SK-N-SH treated with all-trans-retinoic acid at 6 μM for 48 hours (cell line): ENCODE results near the gene PSEN2.

Experiments used
- ATAC-seq: fragments of 200-7000 bp; cut with Tn5 transposase; 3 replicates; pipeline ENCODE4 v1.9.1; 2020; ENCODE audit warnings: mild to moderate bottlenecking, moderate library complexity
- ARNTL ChIP-seq: fragments of 450-650 bp; formaldehyde crosslinking; IDR thresholded peaks from 2 replicates; pipeline ENCODE4 v1.5.0; 2020; ENCODE audit warnings: low read depth, mild to moderate bottlenecking, moderate library complexity, borderline replicate concordance
- BACH2 ChIP-seq: fragments of 250-450 bp; sonication (Bioruptor Pico); IDR thresholded peaks from 2 replicates; pipeline ENCODE4 v1.9.0; 2021; ENCODE audit warnings: mild to moderate bottlenecking, borderline replicate concordance
- CSDC2 ChIP-seq: fragments of 250-450 bp; sonication (Bioruptor Pico); IDR thresholded peaks from 2 replicates; pipeline ENCODE4 v1.5.0; 2020; ENCODE audit warnings: mild to moderate bottlenecking, moderate library complexity
- ESRRG ChIP-seq: fragments of 250-450 bp; sonication (Bioruptor Pico); IDR thresholded peaks from 2 replicates; pipeline ENCODE4 v1.6.1; 2021; ENCODE audit warnings: mild to moderate bottlenecking
- GLIS3 ChIP-seq: fragments of 250-450 bp; sonication (Bioruptor Pico); IDR thresholded peaks from 2 replicates; pipeline ENCODE4 v1.5.0; 2020; ENCODE audit warnings: mild to moderate bottlenecking, moderate library complexity
- ISL1 ChIP-seq: fragments of 250-450 bp; sonication (Bioruptor Pico); IDR thresholded peaks from 2 replicates; pipeline ENCODE4 v2.1.2; 2022; ENCODE audit warnings: mild to moderate bottlenecking, moderate library complexity
- OSR1 ChIP-seq: fragments of 250-450 bp; sonication (Bioruptor Pico); IDR thresholded peaks from 2 replicates; pipeline ENCODE4 v1.8.0; 2022; ENCODE audit warnings: moderate library complexity, mild to moderate bottlenecking, inconsistent platforms
- RARB ChIP-seq: fragments of 250-450 bp; sonication (Bioruptor Pico); IDR thresholded peaks from 2 replicates; pipeline ENCODE4 v1.8.0; 2021; ENCODE audit warnings: mild to moderate bottlenecking, moderate library complexity
- TCF4 ChIP-seq: fragments of 250-450 bp; sonication (Bioruptor Pico); IDR thresholded peaks from 2 replicates; pipeline ENCODE4 v1.8.0; 2021; ENCODE audit warnings: mild to moderate bottlenecking, moderate library complexity, borderline replicate concordance
- TOX ChIP-seq: fragments of 250-450 bp; sonication (Bioruptor Pico); IDR thresholded peaks from 2 replicates; pipeline ENCODE4 v1.8.0; 2021; ENCODE audit warnings: mild to moderate bottlenecking, moderate library complexity, borderline replicate concordance
- ZC3H10 ChIP-seq: fragments of 250-450 bp; sonication (Bioruptor Pico); IDR thresholded peaks from 2 replicates; pipeline ENCODE4 v1.5.1; 2021; ENCODE audit warnings: mild to moderate bottlenecking, moderate library complexity
- ZFP3 ChIP-seq: fragments of 250-450 bp; sonication (Bioruptor Pico); IDR thresholded peaks from 2 replicates; pipeline ENCODE4 v1.5.0; 2020; ENCODE audit warnings: mild to moderate bottlenecking, moderate library complexity
- ZFP30 ChIP-seq: fragments of 450-650 bp; formaldehyde crosslinking; IDR thresholded peaks from 2 replicates; pipeline ENCODE4 v1.5.0; 2022; ENCODE audit warnings: mild to moderate bottlenecking, moderate library complexity
- ZNF565 ChIP-seq: fragments of 450-650 bp; formaldehyde crosslinking; conservative IDR thresholded peaks from 2 replicates; pipeline ENCODE4 v1.5.0; 2020; ENCODE audit warnings: low read depth, mild to moderate bottlenecking, moderate library complexity
- ZNF70 ChIP-seq: fragments of 450-650 bp; formaldehyde crosslinking; IDR thresholded peaks from 2 replicates; pipeline ENCODE4 v1.5.0; 2020; ENCODE audit warnings: mild to moderate bottlenecking, moderate library complexity
- ZNF8 ChIP-seq: fragments of 450-650 bp; formaldehyde crosslinking; IDR thresholded peaks from 2 replicates; pipeline ENCODE4 v1.5.0; 2020; ENCODE audit warnings: mild to moderate bottlenecking, moderate library complexity
- TF ChIP-seq, protein P1 (sequence below): fragments of 250-450 bp; sonication (Bioruptor Pico); IDR thresholded peaks from 2 replicates; pipeline ENCODE4 v1.5.1; 2021; ENCODE audit warnings: mild to moderate bottlenecking, moderate library complexity
- TF ChIP-seq, protein P2 (sequence below): fragments of 250-450 bp; sonication (Bioruptor Pico); IDR thresholded peaks from 2 replicates; pipeline ENCODE4 v1.5.1; 2020; ENCODE audit warnings: low read depth, mild to moderate bottlenecking, moderate library complexity
- TF ChIP-seq, protein P3 (sequence below): fragments of 250-450 bp; sonication (Bioruptor Pico); IDR thresholded peaks from 2 replicates; pipeline ENCODE4 v1.8.0; 2021; ENCODE audit warnings: low read depth, mild to moderate bottlenecking, moderate library complexity, borderline replicate concordance
- TF ChIP-seq, protein P4 (sequence below): fragments of 250-450 bp; sonication (Bioruptor Pico); IDR thresholded peaks from 2 replicates; pipeline ENCODE4 v1.8.0; 2020; ENCODE audit warnings: mild to moderate bottlenecking, moderate library complexity, borderline replicate concordance
- TF ChIP-seq, protein P5 (sequence below): fragments of 250-450 bp; sonication (Bioruptor Pico); IDR thresholded peaks from 2 replicates; pipeline ENCODE4 v1.5.0; 2020; ENCODE audit warnings: mild to moderate bottlenecking, moderate library complexity

PSEN2 gene

DNA sequence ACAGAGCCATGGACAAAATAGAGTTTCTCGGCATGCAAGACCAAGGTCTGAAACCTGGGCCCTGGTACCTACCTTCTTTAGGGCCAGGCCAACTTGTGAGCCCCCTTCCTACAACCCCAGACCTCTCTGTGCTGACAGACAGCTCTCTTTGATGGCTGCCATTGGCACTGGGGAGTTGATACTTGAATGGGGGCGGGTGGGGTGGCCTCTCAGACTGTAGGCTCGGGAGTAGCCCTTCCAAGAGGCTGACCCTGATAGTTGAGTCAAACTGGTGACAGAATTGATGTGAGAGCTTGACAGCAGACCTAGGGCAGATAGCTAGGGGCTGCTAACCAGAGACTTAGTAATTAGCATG lies 44.7 kb upstream of the PSEN2 start:
- no peak for ATAC-seq

DNA sequence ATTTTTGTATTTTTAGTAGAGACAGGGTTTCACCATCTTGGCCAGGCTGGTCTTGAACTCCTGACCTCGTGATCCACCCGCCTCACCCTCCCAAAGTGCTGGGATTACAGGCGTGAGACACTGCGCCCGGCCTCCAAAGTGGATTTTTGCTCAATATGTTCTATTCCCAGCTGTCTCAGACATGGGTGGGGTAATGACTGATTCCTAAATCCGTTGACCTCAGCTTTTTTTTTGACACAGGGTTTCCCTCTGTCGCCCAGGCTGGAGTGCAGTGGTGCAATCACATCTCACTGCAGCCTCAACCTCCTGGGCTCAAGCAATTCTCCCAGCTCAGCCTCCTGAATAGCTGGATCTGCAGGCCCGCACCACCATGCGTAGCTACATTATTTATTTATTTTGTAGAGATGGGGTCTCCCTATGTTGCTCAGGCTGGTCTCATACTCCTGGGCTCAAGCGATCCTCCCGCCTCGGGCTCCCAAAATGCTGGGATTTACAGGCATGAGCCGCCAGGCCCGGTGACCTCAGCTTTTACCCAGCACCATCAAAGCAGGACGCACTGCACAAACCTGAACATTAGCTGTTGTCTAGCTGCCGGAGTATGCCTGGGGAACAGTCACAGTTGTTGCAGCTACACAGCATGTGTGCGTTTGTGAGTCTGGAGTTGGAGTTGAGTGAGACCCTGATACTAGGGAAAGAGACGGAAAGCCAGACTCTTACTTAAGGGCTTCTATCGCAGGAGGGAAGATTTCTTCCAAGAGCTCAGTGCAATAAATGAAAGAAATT lies 43.7 kb upstream of the PSEN2 start:
- ATAC-seq: no peak
- no peak for TF ChIP-seq RARB (CRISPR knock-in tag)
- TF ChIP-seq TCF4 (CRISPR knock-in tag): no peak
- TF ChIP-seq TOX (CRISPR knock-in tag): no peak
- no peak for TF ChIP-seq CSDC2
- TF ChIP-seq ZNF565: no peak
- TF ChIP-seq, protein P1, sequence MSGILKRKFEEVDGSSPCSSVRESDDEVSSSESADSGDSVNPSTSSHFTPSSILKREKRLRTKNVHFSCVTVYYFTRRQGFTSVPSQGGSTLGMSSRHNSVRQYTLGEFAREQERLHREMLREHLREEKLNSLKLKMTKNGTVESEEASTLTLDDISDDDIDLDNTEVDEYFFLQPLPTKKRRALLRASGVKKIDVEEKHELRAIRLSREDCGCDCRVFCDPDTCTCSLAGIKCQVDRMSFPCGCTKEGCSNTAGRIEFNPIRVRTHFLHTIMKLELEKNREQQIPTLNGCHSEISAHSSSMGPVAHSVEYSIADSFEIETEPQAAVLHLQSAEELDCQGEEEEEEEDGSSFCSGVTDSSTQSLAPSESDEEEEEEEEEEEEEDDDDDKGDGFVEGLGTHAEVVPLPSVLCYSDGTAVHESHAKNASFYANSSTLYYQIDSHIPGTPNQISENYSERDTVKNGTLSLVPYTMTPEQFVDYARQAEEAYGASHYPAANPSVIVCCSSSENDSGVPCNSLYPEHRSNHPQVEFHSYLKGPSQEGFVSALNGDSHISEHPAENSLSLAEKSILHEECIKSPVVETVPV (CRISPR knock-in tag): no peak
- no peak for TF ChIP-seq ZFP3 (CRISPR knock-in tag)
- TF ChIP-seq, protein P2, sequence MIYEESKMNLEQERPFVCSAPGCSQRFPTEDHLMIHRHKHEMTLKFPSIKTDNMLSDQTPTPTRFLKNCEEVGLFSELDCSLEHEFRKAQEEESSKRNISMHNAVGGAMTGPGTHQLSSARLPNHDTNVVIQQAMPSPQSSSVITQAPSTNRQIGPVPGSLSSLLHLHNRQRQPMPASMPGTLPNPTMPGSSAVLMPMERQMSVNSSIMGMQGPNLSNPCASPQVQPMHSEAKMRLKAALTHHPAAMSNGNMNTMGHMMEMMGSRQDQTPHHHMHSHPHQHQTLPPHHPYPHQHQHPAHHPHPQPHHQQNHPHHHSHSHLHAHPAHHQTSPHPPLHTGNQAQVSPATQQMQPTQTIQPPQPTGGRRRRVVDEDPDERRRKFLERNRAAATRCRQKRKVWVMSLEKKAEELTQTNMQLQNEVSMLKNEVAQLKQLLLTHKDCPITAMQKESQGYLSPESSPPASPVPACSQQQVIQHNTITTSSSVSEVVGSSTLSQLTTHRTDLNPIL (CRISPR knock-in tag): no peak
- TF ChIP-seq ZNF70: no peak
- TF ChIP-seq ZC3H10 (CRISPR knock-in tag): no peak
- no peak for TF ChIP-seq ZNF8 (CRISPR knock-in tag)
- TF ChIP-seq, all 23 proteins: peak for 0

More for the DNA sequence above, 44.7 kb upstream of the PSEN2 start:
- no peak for TF ChIP-seq ARNTL (CRISPR knock-in tag)
- TF ChIP-seq ESRRG (CRISPR knock-in tag): no peak
- TF ChIP-seq ISL1: no peak
- TF ChIP-seq, protein P2 (CRISPR knock-in tag): no peak
- TF ChIP-seq, protein P3, sequence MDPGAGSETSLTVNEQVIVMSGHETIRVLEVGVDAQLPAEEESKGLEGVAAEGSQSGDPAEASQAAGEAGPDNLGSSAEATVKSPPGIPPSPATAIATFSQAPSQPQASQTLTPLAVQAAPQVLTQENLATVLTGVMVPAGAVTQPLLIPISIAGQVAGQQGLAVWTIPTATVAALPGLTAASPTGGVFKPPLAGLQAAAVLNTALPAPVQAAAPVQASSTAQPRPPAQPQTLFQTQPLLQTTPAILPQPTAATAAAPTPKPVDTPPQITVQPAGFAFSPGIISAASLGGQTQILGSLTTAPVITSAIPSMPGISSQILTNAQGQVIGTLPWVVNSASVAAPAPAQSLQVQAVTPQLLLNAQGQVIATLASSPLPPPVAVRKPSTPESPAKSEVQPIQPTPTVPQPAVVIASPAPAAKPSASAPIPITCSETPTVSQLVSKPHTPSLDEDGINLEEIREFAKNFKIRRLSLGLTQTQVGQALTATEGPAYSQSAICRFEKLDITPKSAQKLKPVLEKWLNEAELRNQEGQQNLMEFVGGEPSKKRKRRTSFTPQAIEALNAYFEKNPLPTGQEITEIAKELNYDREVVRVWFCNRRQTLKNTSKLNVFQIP (CRISPR knock-in tag): no peak
- TF ChIP-seq, protein P1 (CRISPR knock-in tag): no peak
- no peak for TF ChIP-seq TCF4 (CRISPR knock-in tag)
- TF ChIP-seq, protein P4, sequence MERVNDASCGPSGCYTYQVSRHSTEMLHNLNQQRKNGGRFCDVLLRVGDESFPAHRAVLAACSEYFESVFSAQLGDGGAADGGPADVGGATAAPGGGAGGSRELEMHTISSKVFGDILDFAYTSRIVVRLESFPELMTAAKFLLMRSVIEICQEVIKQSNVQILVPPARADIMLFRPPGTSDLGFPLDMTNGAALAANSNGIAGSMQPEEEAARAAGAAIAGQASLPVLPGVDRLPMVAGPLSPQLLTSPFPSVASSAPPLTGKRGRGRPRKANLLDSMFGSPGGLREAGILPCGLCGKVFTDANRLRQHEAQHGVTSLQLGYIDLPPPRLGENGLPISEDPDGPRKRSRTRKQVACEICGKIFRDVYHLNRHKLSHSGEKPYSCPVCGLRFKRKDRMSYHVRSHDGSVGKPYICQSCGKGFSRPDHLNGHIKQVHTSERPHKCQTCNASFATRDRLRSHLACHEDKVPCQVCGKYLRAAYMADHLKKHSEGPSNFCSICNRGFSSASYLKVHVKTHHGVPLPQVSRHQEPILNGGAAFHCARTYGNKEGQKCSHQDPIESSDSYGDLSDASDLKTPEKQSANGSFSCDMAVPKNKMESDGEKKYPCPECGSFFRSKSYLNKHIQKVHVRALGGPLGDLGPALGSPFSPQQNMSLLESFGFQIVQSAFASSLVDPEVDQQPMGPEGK (CRISPR knock-in tag): no peak
- no peak for TF ChIP-seq GLIS3 (CRISPR knock-in tag)
- TF ChIP-seq BACH2 (CRISPR knock-in tag): no peak
- TF ChIP-seq CSDC2: no peak
- no peak for TF ChIP-seq ZFP30
- no peak for TF ChIP-seq TOX (CRISPR knock-in tag)
- TF ChIP-seq ZC3H10 (CRISPR knock-in tag): no peak
- no peak for TF ChIP-seq RARB (CRISPR knock-in tag)
- no peak for TF ChIP-seq OSR1 (CRISPR knock-in tag)
- TF ChIP-seq, protein P5, sequence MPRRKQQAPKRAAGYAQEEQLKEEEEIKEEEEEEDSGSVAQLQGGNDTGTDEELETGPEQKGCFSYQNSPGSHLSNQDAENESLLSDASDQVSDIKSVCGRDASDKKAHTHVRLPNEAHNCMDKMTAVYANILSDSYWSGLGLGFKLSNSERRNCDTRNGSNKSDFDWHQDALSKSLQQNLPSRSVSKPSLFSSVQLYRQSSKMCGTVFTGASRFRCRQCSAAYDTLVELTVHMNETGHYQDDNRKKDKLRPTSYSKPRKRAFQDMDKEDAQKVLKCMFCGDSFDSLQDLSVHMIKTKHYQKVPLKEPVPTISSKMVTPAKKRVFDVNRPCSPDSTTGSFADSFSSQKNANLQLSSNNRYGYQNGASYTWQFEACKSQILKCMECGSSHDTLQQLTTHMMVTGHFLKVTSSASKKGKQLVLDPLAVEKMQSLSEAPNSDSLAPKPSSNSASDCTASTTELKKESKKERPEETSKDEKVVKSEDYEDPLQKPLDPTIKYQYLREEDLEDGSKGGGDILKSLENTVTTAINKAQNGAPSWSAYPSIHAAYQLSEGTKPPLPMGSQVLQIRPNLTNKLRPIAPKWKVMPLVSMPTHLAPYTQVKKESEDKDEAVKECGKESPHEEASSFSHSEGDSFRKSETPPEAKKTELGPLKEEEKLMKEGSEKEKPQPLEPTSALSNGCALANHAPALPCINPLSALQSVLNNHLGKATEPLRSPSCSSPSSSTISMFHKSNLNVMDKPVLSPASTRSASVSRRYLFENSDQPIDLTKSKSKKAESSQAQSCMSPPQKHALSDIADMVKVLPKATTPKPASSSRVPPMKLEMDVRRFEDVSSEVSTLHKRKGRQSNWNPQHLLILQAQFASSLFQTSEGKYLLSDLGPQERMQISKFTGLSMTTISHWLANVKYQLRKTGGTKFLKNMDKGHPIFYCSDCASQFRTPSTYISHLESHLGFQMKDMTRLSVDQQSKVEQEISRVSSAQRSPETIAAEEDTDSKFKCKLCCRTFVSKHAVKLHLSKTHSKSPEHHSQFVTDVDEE (CRISPR knock-in tag): no peak
- TF ChIP-seq ZNF70: no peak
- TF ChIP-seq ZFP3 (CRISPR knock-in tag): no peak
